ENCODE results near the gene NUDT16L1.

The NUDT16L1 gene

GRCh38 chr16:4696172-4696904 lies 3.0 kb downstream of the NUDT16L1 start:
- DNase-seq: no peak

- DNase-seq: no peak
Measured at GRCh38 chr16:4696905-4697847, 3.8 kb downstream of the NUDT16L1 start.

DNA sequence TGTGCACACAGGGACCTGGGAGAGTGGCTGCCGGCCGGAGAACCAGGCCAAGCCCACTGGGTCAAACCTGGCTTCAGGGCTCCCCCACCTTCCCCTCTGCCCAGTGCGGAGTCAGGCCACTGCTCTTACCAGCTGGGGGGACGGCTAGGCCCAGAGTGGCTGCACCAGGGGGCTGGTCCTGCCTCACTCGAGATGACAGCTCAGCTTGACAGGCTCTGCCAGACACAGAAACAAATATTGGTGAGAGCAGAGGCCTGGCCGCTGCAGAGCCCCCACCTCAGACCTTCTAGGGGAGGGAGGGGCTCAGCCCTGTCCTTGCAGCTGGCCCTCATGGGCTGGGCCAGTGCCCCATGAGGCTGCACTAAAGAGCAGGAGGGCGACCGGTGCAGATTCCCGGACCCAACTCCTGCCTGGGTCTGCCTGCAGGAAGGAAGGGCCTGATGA lies 4.5 kb downstream of the NUDT16L1 start:
- no peak for DNase-seq

DNA sequence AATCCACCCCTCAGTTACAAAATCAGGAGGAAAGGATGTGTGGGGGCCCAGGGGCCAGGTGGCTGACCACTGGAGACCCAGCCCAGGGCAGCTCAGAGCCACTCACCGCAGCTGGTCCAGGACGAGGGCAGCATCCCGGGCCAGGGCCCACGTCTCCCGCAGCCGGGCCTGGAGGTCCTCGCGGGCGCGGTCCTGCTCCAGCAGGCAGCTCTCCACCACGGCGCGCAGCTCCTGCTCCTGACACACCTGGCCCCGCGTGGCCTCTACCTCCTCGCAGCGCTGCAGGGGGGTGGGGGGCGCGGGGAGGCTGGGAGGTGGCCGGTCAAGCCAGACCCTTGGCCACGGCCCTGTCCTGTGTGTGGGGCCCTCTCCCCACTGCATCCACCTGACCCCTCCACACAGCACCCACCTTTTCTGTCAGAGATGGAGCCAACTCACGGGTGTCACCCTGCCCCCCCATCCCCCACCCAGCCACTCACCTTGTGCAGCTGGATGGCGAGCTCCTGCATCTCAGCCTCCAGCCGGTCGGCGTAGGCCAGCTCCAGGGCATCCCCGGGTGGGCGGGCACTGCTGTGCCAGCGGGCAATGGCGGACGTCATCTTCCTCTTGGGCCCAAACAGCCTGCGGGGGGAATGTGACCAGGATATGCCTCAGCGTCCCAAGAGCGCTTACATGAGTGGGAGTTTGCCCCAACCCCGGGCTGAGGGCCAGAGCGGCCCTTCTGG lies 5.1 kb downstream of the NUDT16L1 start:
- DNase-seq: no peak

DNA sequence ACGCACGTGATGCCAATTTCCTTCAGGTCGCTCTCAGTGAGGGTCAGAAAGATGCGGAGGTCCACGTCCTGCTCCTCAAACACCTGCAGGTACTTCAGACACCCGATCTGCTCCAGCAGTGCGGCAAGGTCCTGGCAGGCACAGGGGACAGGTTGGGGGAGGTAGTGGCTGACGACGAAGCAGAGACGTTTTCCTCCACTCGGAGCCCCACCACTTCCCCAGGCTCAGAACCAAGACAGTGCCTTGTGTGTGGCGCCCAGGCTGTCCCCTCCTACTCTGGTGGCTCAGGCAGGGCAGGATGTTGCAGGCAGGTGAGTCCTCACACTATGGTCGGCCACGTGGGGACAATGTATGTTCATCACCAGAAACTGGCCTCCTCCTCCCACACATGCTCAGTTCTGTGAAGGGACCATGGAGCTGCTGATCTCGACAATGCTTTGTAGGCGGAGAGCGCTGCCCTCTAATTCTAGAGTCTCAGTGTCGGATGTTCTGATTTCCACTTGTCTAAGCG lies 5.7 kb downstream of the NUDT16L1 start:
- DNase-seq: no peak

- no peak for DNase-seq
Measured at GRCh38 chr16:4700380-4700996, 7.1 kb downstream of the NUDT16L1 start.

GRCh38 chr16:4700997-4701743 lies 7.8 kb downstream of the NUDT16L1 start:
- DNase-seq: no peak

- DNase-seq: no peak
Measured at GRCh38 chr16:4701791-4702465, 8.6 kb downstream of the NUDT16L1 start.

GRCh38 chr16:4702466-4702808 lies 9.1 kb downstream of the NUDT16L1 start:
- no peak for DNase-seq

GRCh38 chr16:4703906-4704305 lies 10.5 kb downstream of the NUDT16L1 start:
- no peak for DNase-seq

- no peak for DNase-seq
Measured at GRCh38 chr16:4704491-4704890, 11.1 kb downstream of the NUDT16L1 start.

GRCh38 chr16:4704913-4705312 lies 11.6 kb downstream of the NUDT16L1 start:
- DNase-seq: no peak

DNA sequence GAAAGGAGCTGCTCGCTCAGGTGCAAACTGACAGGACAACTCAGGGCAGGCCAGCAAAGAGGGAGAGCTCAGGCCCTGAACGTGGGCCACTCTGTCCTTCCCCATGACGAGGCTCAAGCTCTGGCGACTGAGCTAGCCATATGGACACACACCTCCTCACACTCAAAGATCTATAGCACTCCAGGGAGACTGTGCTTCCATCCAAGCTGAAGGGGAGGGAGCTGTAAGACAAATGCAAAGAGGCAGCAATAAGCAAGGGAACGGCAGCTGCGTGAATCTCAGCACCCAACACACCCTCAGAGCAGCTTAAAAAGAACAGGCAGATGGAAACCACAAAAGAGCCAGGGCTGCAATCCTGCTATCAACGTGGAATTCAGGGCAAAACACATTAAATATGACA lies 13.5 kb downstream of the NUDT16L1 start:
- no peak for DNase-seq

GRCh38 chr16:4709481-4709880 lies 16.1 kb downstream of the NUDT16L1 start:
- DNase-seq: no peak

- DNase-seq: no peak
Measured at GRCh38 chr16:4713663-4714501, 20.5 kb downstream of the NUDT16L1 start.

DNA sequence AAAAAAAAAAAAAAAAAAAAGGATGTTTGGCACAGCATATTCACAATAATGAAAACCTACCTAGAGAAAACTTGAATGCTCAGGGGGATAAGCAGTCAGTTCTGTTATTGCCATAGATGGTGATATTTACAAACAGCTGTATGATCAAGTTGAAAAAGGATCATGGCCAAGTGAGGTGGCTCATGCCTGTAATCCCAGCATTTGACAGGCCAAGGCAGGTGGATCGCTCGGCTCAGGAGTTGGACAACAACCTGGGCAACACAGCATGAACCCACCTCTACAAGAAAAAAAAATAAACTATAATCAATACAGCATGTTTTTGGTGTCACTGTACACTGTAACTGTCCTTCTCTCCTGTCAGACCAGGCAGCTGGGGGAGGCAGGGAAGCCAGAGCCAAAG lies 21.6 kb downstream of the NUDT16L1 start:
- DNase-seq: no peak

DNA sequence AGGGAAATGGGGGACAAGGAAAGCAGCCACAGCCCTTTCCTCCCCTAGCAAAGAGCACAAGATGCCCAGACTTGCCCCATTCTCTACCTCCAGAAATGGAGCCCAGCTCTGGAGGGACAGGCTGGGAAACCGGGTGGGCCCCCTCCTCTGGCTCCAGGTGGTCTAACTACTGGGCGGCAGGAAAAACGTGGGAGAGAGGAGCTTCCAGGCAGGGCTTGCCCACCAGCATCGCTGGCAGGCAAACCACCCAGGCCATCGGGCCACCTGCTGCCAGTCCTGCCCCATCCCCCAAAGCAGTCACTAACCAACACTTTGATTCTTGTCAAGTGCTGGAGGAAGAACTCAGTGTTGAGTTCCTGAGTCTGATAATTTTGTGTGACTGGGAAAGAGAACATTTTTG lies 25.1 kb downstream of the NUDT16L1 start:
- DNase-seq: no peak

- DNase-seq: no peak
Measured at GRCh38 chr16:4723071-4723767, 29.9 kb downstream of the NUDT16L1 start.

- no peak for DNase-seq
Measured at GRCh38 chr16:4724661-4725270, 31.4 kb downstream of the NUDT16L1 start.
